ENCODE results near the gene ITPR3.

- TF ChIP-seq CTCF (IDR thresholded peaks at IDR 0.05) (no peak), POLR2A (IDR thresholded peaks at IDR 0.05) (no peak)
These were observed 68.8 kb downstream of the ITPR3 start for GRCh38 chr6:33689879-33690278.

Data from lower leg skin (tissue), 3 donors.